MV-4-11 (cell line): ENCODE data around the gene SYNGAP1.
"Not testable (repeated sequence)": the region's sequence is repeated elsewhere in the genome, so short reads cannot be mapped to it uniquely, and the experiment has no call there.

Experiments used
- DNase-seq: peaks from one replicate; lab custom pipeline; 2025; lab: John Stamatoyannopoulos, UW

SYNGAP1 gene

DNA sequence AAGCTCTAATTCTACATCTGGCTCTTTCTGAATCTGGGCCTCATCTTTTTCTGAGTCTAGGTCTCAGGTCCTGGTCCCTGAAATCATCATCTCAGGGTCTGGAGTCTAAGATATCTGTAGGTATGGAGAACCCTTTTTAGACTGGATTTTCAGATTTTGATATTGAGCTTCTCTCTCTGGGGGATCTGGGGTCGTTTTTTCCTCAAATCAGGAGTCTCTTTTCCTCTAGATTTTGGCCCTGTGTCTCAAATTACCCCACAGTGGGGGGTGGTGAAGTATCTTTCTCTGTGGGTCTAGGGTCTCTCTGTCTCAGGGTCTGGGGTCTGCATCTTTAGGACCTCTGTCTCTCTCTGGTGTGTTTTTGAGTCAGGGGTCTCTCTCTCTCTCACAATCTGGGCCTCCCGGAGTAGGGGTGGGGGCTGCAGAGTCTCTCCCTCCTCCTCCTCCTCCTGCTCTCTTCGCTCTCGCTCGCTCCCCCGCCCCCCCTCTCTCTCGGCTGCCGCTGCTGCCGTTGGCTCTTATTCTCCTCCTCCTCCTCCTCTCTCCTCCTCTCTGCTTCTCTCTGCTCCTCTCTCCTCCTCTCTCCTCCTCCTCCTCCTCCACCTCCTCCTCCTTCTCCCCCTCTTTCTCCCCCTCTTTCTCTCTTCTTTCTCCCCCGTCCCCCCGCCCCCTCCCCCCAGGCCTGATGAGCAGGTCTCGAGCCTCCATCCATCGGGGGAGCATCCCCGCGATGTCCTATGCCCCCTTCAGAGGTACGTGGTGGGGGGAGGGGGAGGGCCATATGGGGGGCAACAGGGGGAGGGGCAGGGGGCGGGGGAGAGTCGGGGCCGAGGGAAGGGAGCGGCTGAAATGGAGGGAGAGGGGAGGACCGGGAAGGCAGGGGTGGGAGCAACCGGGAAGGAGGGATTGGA is at the start of gene SYNGAP1:
SYNGAP1 (plus strand) TSS at position 486 of the 911 bp plus-strand sequence; CDS start at position 686, 200 bp downstream.
- no peak for DNase-seq

DNA sequence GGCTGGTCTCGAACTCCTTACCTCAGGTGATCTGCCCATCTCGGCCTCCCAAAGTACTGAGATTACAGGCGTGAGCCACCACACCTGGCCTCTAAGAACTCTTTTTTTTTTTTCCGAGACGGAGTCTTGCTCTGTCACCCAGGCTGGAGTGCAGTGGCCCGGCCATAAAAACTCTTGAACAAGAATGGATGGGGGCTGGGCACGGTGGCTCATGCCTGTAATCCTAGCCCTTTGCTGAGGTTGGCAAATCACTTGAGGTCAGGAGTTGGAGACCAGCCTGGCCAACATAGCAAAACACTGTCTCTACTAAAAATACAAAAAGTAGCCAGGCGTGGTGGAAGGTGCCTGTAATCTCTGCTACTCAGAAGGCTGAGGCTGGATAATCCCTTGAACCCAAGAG is 48.0 kb upstream of the SYNGAP1 start:
- not testable (repeated sequence) for DNase-seq

DNA sequence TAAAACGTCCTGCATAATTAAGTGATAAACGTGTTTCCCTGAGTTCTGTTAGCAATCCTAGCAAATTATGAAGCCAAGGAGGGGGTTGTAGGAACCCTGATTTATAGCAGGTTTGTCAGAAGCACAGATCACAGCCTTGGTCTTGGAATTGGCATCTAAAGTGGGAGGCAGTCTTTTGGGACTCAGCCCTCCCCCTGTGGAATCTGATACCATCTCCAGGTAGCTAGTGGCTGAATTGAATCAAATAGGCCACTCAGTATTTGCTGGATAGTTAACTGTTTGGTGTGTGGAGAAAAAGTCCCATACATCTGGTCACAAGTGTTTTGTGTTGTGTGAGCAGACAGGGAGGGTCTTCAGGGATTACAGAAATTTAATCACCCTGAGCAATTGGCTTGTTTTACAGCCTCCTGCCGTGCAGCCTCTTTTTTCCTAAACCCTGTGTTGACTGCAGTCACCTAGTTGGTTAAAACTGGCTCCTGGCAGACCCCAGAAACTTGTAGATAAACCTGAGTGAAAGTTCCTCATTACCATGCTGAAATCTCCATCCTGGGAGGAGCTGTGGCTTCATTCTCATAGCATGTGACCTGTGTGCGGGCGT is 47.2 kb upstream of the SYNGAP1 start:
- no peak for DNase-seq

DNA sequence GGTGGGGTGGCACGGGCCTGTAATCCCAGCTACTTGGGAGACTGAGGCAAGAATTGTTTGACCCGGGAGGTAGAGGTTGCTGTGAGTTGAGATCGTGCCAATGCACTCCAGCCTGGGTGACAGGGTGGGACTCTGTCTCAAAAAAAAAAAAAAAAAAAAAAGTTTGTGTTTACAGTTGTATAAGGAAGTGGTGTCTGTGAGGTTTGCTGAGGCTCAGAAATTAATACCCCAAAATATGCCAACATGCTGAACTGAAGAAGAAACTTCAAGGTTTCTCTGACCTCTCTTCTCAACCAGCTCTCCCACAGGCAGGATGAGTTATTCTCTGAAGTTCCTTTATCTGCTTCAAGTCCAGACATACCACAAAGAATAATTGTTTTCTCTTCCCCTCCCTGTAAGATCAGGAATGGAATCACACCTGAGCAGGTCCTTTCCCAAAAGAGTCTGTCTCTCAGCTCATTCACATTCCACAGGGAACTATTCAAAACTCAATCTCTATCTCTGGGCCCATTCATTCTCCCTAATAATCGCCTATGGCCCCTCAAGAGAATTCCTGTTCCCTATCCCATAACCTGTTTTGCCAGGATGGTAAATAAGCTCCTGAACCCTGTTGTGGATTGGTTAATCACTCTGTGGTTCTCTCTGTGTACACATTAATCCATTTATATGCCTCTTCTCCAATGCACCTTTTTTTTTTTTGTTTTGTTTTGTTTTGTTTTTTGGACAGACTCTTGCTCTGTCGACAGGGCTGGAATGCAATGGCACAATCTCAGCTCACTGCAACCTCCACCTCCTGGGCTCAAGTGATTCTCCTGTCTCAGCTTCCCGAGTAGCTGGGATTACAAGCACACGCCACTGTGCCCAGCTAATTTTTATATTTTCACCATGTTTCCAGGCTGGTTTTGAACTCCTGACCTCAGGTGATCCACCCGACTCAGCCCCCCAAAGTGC is 45.6 kb upstream of the SYNGAP1 start:
- peak; percentile 43 for DNase-seq

DNA sequence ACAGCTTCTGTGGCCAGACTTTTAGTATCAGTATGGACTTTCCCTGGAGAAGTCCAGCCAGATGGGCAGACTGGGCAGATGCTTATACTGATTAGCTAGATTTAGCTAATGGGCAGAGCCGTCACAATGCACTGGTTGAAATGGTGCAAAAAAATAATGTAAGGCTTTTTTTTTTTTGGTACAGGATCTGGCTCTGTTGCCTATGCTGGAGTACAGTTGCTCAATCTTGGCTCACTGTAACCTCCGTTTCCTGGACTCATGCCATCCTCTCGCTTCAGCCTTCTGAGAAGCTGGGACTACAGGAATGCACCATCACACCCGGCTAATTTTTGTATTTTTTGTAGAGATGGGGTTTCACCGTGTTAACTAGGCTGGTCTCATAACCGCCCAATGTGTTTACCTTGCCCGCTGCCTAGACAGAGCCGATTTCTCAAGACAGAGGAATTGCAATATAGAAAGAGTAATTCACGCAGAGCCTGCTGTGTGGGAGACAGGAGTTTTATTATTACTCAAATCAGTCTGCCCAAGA is 44.7 kb upstream of the SYNGAP1 start:
- peak; percentile 74 for DNase-seq

DNA sequence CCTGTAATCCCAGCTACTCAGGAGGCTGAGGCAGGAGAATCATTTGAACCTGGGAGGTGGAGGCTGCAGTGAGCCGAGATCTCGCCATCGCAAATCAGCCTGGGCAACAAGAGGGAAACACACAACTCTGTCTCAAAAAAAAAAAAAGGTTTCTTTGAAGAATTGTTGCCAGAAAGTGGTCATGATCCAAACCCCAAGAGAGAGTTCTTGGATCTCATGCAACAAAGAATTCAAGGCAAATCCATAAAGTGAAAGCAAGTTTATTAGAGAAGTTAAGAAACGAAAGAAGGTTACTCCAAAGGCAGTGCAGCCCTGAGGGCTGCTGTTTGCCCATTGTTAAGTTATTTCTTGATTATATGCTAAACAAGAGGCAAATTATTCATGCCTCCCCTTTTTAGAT is 42.7 kb upstream of the SYNGAP1 start:
- DNase-seq, result no peak

DNA sequence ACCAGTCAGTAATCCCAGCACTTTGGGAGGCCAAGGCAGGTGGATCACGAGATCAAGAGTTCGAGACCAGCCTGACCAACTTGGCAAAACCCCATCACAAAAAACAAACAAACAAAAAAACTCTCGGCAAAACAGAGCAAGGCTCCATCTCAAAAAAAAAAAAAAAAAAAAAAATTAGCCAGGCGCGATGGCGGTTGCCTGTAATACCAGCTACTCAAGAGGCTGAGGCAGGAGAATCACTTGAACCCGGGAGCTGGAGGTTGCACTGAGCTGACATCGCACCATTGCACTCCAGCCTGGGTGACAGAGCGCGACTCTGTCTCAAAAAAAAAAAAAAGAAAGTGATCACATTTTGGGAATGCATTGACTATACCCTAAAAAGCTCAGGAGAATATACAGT is 40.7 kb upstream of the SYNGAP1 start:
- DNase-seq, result not testable (repeated sequence)

DNA sequence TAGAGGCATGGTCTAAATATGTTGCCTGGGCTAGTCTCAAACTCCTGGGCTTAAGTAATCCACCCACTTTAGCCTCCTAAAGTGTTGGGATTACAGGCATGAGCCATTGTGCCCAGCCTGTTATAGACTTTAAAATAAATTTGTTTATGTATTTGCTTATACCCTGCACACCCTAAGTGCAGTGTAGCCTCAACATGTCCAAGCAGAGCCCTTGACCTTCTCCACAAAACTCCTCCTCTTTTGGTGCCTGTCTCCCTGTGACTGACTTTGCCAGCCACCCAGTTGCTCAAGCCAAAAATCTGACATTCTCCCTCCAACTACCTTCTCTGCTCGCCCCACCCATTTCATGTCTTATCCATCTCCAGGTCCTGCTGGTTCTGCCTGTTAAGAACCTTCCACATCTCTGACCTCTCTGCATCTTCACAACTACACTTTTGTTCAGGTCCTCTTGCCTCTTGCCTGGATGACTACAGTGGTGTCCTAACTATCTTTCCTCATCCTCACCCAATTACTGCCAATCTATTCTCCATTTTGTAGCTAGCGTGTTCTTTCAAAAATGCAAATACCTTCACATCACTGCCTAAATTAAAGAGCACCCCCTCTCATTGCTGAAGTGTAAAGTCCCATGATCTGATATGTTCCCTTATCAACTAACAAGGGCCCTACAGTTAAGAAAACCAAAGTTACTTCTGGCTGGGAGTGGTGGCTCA is 39.4 kb upstream of the SYNGAP1 start:
- no peak for DNase-seq

DNA sequence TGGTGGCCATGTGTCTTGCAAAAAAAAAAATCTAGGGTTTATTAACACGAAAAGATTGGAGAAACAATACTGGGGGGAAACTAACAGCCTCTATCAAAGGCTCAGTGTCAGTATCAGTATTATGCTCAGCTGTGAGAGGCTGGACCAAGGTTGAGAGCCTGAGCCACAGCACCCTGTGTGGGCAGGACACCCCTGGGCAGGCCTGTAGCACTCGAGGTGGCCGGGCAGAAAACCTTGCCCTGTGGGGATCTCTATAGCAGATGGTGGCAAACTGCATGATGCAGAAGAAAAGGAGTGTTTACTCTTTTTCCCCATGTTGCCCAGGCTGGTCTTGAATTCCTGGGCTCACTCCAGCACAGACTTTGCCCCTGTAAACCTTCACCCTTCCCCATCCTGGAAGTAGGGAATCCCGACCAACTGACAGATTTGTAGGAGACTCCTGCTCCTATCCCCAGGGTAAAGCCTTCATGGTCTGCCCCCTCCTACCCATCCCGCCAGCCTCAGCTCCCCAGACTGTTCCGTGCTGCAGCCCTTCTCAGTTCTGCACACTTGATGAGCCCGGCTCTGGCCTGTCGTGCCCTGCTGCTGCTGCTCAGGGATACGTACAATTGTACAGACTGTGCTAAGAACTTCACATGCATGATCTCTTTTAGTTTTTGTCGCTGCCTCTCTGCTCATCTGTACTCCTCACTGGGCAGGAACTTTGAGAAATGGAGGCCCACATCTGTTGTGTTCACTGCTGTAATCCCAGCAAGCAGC is 36.3 kb upstream of the SYNGAP1 start:
- no peak for DNase-seq

DNA sequence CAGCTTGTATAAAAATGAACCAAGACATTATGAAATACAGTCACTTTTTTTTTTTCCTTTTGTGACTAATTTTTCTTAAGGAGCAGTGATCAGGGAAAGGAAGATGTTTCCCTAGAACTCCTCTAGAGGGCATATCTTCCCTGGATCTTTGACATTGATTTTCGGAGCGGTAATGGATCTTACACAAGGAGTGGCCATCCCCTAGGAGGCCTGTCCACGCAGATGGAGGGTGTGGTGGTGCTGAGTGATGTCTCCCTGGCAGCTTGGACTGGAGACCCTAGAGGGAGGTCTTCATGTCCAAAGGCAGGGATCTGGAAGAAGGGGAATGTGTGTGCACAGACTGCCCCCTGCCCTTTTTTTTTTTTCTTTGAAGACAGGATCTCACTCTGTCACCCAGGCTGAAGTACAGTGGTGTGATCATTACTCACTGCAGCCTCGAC is 35.3 kb upstream of the SYNGAP1 start:
- DNase-seq, result peak; percentile 21

DNA sequence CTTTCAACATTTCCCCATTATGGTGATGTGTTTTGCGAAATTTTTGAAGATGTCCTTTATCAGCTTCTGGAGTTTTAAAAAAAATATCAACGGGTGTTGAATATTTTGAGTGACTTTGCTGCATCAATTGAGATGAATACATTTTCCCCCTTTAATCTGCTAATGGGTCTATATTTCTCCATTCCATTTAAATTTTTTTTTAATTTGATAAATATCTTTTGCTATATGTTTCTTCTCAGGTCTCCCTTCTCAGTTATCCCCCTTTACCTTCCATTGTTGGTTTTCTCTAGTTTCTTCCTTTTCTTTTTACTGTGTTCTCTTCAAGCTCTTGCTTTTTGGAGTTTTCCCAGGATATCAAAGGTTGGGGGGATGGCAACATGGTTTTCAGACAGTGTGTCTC is 29.7 kb upstream of the SYNGAP1 start:
- DNase-seq, result no peak

DNA sequence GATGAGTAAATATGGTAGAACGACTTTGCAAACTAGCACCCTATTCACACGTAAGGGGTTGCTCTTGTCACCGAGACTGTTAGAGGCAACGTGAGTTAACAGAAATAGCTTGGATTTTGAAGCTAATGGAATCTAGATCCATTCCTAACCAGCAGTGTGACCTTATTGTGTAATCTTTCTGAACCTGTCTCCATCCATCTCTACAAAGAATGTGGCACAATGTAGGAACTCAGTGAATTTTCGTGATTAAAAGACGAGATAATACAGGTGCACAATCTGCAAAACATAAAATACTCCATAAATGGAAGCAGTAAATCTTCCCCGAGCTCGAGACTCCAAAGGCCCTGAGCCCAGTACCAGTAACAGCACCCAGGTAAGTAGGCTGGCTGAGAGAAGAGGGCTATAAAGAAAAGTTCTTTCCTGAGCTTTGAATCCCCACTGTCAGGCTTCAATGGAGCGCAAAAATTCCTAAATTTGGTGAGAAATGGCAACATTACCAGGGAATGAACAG is 29.0 kb upstream of the SYNGAP1 start:
- DNase-seq, result no peak

DNA sequence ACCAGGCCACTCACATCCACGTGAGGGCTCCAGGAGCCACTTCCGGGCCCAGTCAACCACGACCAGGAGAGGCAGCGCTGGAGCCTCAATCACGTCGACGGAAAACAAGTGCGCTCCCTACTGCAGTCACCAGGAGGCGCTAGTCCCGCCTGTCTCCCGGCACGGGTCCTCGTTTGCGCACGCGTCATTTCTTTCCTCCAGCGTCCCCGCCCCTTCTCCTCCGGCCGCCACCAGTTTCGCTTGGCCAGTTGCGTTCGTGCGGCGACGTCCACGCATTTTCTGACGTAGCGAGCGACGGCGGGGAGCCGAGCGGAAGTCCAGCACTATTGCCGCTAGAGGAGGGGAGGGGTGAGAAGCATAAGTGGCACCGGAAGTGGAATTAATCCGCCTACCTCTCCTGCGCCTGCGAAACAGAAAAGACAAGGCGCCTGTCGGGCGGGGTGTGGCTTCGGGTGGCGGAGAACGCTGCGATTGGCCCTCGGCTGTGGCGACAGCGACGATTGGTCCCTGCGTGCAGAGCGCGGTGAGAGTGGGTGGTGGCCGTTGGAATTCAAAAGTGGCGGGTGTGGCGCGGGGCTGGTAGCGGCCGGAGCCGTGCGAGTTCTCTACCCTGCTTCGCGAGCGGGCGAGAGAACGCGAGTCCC is 28.5 kb upstream of the SYNGAP1 start, which contains the start of gene KIFC1:
KIFC1 (plus strand) TSS at position 546 of the 644 bp plus-strand sequence. CDS start 163 bp downstream, outside the sequence.
- peak; percentile 100 for DNase-seq

DNA sequence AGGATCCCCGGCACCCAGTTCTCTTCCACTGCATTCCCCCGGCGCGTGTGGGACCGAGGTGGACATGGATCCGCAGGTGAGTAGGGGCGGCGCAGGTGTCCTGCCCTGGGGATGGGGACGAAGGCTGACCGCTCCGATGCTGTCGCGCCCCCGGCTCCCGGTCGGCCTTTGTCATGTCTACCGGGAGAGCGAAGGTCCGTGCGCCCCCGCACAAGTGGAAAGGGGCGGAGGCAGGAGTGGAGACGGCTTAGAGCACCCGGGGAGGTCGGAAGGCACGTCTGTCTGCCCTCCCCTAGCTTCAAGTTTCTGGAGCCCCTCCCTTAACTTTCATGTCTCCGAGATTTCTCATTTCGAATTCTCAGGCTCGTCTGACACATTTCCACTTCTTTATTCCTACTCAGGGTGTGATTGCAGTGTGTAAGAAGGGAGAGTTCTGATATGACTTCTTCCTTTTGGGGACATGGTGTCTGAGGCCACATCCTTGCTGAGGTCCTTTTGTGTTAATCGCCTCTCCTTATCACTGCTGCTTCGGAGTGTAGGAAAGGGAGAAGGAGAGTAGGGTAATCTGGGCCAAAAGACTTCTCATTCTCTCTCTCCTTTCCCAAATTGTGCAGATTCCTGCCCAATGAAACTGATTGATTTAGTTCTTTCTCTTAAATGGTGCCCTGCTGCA is 27.8 kb upstream of the SYNGAP1 start:
- DNase-seq, result peak; percentile 40

DNA sequence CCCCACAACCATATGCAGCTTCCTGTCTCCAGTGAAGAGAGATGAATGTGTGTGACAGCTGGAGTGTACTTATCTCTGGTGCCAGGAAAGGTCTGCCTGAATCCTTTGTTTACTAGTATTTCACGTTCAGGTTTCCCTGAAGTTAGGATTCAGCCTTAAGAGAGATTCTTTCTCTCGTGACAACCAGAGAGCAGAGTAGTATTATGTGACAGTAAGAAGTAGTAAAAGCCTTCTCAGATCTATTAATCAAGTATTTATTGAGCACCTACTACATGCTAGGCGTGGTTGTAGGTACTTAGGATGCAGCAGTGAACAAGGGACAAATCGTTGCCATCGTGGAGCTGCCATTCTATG is 27.3 kb upstream of the SYNGAP1 start:
- no peak for DNase-seq

DNA sequence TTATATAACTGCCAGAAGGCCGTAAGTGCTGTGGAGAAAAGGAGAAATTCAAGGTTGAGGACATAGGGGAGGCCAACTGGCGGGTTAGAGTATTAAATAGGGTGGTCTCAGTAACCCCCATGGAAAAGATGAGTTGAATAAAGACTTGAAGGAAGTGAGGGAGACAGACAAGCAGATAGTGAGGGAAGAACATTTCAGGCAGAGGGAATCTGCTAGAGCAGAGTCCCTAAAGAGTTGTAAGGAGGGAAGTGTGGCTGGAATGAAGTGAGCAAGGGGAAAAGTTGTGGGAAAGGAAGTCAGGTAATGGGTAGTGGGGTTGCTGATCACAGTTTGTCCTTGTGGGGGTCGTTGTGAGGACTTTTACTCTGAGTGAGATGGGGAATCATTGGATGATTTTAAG is 26.9 kb upstream of the SYNGAP1 start:
- DNase-seq, result no peak

DNA sequence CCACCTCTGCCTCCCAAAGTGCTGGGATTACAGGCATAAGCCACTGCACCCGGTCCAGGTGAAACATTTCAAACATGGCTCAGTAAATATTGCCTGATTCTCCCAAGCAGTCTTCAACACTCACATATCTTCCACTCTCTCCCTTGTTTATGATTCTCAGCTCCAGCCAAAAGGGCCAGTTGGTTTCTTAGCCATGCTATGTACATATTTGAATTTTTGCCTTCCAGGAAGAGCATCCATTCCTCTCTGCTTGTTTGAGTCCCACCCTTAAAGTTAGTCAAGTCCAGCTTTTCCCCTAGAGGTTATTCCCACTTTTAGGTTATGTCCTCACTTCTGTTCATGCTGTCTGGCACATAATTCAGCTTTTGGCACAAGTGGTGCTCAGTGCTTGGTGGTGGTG is 22.3 kb upstream of the SYNGAP1 start:
- DNase-seq, result no peak

DNA sequence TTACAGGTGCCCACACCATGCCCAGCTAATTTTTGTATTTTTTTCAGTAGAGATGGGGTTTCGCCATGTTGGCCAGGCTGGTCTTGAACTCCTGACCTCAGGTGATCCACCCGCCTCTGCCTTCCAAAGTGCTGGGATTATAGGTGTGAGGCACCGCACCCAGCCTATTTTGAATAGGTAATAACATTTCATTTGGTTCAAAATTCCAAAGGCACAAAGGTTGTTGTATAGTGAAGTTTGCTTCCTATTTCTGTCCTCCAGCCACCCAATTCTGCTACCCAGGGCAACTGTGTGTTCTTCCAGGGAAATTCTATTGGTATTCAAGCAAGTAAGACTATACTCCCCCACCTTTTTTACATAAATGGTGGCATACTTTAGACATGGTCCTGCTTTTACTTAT is 21.3 kb upstream of the SYNGAP1 start:
- DNase-seq, result not testable (repeated sequence)

DNA sequence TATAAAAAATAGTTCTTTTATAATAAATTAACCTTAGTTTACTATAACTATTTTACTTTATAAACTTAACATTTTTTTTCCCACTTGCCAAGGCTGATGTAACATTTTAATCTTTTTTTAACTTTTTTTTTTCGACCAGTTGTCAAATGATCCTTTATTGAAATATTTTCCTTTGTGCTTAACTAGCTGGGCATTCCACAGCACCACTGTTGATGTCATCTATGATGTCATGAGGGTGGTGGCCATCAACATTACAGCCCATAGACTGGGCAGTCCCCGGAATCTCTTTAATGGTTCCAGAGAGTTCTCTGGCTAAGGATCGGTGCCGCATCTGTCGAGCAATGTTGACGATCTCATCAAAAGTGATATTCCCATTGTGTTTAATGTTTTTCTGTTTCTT is 20.0 kb upstream of the SYNGAP1 start:
- not testable (repeated sequence) for DNase-seq
